GM06990 (cell line): Measurements from ENCODE around the gene SHMT2.

Source experiments
- DNase-seq: peaks from one replicate; pipeline ENCODE4 v3.0.0-alpha.2; 2011; ENCODE audit not compliant: insufficient read length; ENCODE audit errors: extremely low read depth
- H3K27me3 ChIP-seq: replicated peaks from 2 replicates; pipeline ENCODE4 v1.6.0; 2011; ENCODE audit warnings: low read length; ENCODE audit not compliant: control insufficient read depth, insufficient read depth
- H3K36me3 ChIP-seq: 2 replicates; pipeline ENCODE4 v1.5.1; 2011; ENCODE audit warnings: low read length; ENCODE audit not compliant: control insufficient read depth, insufficient read depth
- H3K4me3 ChIP-seq: replicated peaks from 2 replicates; pipeline ENCODE4 v1.5.1; 2011; ENCODE audit warnings: low read depth, mild to moderate bottlenecking, control low read depth, low read length
- CTCF ChIP-seq: IDR thresholded peaks from 2 replicates; pipeline ENCODE4 v1.5.1; 2011; ENCODE audit warnings: low read length, control low read depth, mild to moderate bottlenecking, inconsistent platforms; ENCODE audit not compliant: insufficient read depth, poor library complexity, severe bottlenecking

The SHMT2 gene

DNA sequence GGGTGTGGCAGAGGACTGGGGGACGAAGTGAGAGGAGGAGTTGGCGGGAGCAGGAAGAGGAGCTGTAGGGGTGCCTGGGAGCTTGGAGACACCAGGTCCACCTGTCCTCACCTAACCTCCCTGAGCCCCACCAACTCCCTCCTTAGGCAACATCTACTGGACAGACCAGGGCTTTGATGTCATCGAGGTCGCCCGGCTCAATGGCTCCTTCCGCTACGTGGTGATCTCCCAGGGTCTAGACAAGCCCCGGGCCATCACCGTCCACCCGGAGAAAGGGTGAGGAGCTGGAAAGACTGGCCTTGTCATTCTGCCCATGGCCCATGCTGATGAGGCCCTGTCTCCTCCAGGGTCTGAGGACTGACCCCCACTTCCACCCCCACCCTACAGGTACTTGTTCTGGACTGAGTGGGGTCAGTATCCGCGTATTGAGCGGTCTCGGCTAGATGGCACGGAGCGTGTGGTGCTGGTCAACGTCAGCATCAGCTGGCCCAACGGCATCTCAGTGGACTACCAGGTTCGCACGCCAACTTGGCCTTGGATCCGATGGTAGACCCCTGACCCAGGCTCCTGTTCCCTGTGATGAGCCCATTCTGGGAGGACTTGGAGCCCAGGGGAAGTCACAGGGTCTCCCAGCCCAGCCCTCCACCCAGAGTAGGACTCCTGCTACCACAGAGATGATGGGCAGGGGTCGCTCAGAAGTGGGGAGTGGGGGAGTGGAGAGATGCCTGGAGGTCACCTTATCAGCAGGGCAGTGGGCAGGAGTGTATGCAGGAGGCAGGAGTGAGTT is 45.4 kb upstream of the SHMT2 start:
- H3K36me3 ChIP-seq = no peaks in the 10 kb centered on the region
- TF ChIP-seq CTCF = no peak
- H3K27me3 ChIP-seq = peaks cover 1% of the 10 kb centered on the region; the same call in 1 of the 2 replicates
- H3K4me3 ChIP-seq = no peak overlapping the region
- DNase-seq = no peak

GRCh38 chr12:57185403-57185802 is 44.1 kb upstream of the SHMT2 start:
- Histone ChIP-seq H3K36me3 (no peaks in the 10 kb centered on the region), H3K27me3 (peaks cover 1% of the 10 kb centered on the region; the same call in 1 of the 2 replicates), H3K4me3 (no peak overlapping the region)
- TF ChIP-seq CTCF = no peak
- no peak for DNase-seq

DNA sequence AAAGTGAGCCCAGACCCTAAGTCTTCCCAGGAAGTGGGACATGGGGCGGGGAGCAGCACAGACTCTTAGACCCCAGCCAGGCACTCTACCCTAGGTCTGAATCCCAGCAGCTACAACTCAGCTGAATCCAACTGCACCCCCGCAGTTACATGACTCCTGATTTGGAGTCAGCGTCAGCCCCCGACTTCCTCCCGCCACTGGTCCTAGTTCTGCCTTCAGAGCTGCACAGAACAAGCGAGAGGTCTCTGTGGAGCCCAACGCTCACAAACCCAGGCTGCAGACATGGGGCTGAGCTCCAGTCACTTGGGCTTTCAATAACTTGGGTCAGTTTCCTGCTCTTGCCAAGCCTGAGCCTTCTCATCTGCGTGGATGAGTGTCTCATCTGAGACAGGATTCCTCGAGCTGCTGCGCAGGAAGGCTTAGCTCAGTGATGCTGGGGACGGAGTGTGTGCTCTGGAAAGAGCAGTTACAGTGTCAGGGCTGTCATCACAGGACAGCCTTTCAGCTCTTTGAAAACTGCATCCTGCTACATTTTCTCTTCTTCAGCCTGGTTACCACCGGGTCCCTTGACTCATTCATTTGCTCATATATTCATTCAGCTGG is 43.5 kb upstream of the SHMT2 start:
- H3K27me3 ChIP-seq = peaks cover 1% of the 10 kb centered on the region; the same call in 1 of the 2 replicates
- H3K4me3 ChIP-seq = no peak overlapping the region
- no peaks in the 10 kb centered on the region for H3K36me3 ChIP-seq
- DNase-seq = no peak
- TF ChIP-seq CTCF = no peak

GRCh38 chr12:57187222-57188089 is 42.1 kb upstream of the SHMT2 start:
- H3K36me3 ChIP-seq = no peaks in the 10 kb centered on the region
- H3K4me3 ChIP-seq = no peak overlapping the region
- peaks cover 1% of the 10 kb centered on the region; the same call in 1 of the 2 replicates for H3K27me3 ChIP-seq
- no peak for TF ChIP-seq CTCF
- no peak for DNase-seq

DNA sequence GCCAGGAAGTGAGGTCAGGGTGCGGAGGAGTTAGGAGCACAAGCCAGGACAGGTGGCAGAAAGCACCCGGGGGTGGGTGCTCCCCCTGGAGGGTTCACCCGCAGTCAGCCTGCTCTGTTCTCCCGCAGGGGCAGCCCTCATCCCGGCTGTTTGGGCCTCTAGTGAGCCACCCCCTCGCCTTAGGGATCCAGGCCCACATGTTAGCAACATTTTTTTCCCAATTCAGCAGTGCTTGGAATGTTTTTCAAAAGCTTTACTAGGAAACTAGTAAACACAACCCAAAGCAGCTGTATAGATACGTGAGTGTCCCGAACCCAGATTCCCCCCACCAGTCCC is 41.5 kb upstream of the SHMT2 start:
- H3K4me3 ChIP-seq = no peak overlapping the region
- peaks cover 1% of the 10 kb centered on the region; the same call in 1 of the 2 replicates for H3K27me3 ChIP-seq
- no peak for DNase-seq
- TF ChIP-seq CTCF = no peak
- no peaks in the 10 kb centered on the region for H3K36me3 ChIP-seq
